H1 (cell line): ENCODE results near the gene AURKAIP1. TPM values are rescaled to one million over a fixed set of nuclear protein-coding genes. Genes with fewer than 3 reads are reported as not detected.

Experiments
- CTCF ChIA-PET: fragments of 300-600 bp; sonication (Branson Sonifier 250); formaldehyde crosslinking; loops from one replicate; lab custom pipeline; 2021; ENCODE audit not compliant: partially characterized antibody; lab: Charles Lee
- POLR2A ChIA-PET: fragments of 300-600 bp; sonication (Branson Sonifier 250); formaldehyde crosslinking; loops from one replicate; lab custom pipeline; 2021; ENCODE audit warnings: inconsistent platforms; ENCODE audit not compliant: partially characterized antibody; lab: Charles Lee
- DNase-seq, 2 experiments: peaks; one replicate each; pipeline versions ENCODE4 v3.0.0 to v3.0.0-alpha.2; 2010 to 2022; ENCODE audit warnings: low spot score in 2 of 2, low read depth in 1 of 2, mixed read lengths in 1 of 2
- FAIRE-seq: peaks from 2 replicates; lab custom pipeline; 2011; peaks lifted over from hg19 to GRCh38; lab: Jason Lieb, UNC
- H2AFZ ChIP-seq: 2 replicates; pipeline ENCODE4 v1.8.1; 2012; ENCODE audit warnings: low read length, inconsistent platforms
- H2AK5ac ChIP-seq: 2 replicates; pipeline ENCODE4 v1.6.1; 2013; ENCODE audit warnings: low read depth, low read length
- H2BK120ac ChIP-seq: replicated peaks from 2 replicates; pipeline ENCODE3; 2013; ENCODE audit warnings: low read depth, low read length, inconsistent platforms
- H2BK12ac ChIP-seq: 2 replicates; pipeline ENCODE4 v1.6.1; 2013; ENCODE audit warnings: low read depth, low read length
- H2BK15ac ChIP-seq: 2 replicates; pipeline ENCODE4 v1.6.1; 2013; ENCODE audit warnings: low read length
- H2BK20ac ChIP-seq: 2 replicates; pipeline ENCODE4 v1.6.1; 2013; ENCODE audit warnings: low read length
- H2BK5ac ChIP-seq: 2 replicates; pipeline ENCODE4 v1.6.1; 2013; ENCODE audit warnings: low read depth, low read length
- H3K14ac ChIP-seq: 2 replicates; pipeline ENCODE4 v1.6.1; 2013; ENCODE audit warnings: inconsistent platforms; ENCODE audit not compliant: insufficient read length
- H3K18ac ChIP-seq: 2 replicates; pipeline ENCODE4 v1.6.1; 2013; ENCODE audit warnings: low read length; ENCODE audit errors: extremely low read depth
- H3K23ac ChIP-seq: 2 replicates; pipeline ENCODE4 v1.6.1; 2013; ENCODE audit warnings: inconsistent platforms; ENCODE audit not compliant: insufficient read length
- H3K23me2 ChIP-seq: 2 replicates; pipeline ENCODE4 v1.6.1; 2013; ENCODE audit warnings: low read depth, low read length
- H3K27ac ChIP-seq: 2 replicates; pipeline ENCODE4 v1.6.1; 2011; ENCODE audit warnings: low read depth, low read length, inconsistent platforms
- H3K27me3 ChIP-seq, 4 experiments: replicated peaks in 1 of 4; 1 replicate in 1 of 4; 2 replicates in 3 of 4; pipeline versions ENCODE4 v1.6.1 to v1.8.1; 2011 to 2013; ENCODE audit warnings: low read length in 3 of 4, mild to moderate bottlenecking in 3 of 4, inconsistent platforms in 2 of 4, mixed read lengths in 2 of 4, moderate library complexity in 1 of 4; ENCODE audit not compliant: control insufficient read depth in 3 of 4, insufficient read depth in 3 of 4; ENCODE audit errors: extremely low read depth in 1 of 4
- H3K36me3 ChIP-seq, 4 experiments: 2 replicates each; pipeline versions ENCODE4 v1.6.1 to v1.8.1; 2011 to 2013; ENCODE audit warnings: mild to moderate bottlenecking in 4 of 4, low read length in 3 of 4, moderate library complexity in 2 of 4, control low read depth in 1 of 4, inconsistent platforms in 1 of 4; ENCODE audit not compliant: insufficient read depth in 4 of 4, control insufficient read depth in 2 of 4
- H3K4ac ChIP-seq: replicated peaks from 2 replicates; pipeline ENCODE3; 2013; ENCODE audit warnings: low read length, low read depth, mixed read lengths, inconsistent platforms; ENCODE audit not compliant: insufficient read length
- H3K4me1 ChIP-seq, 4 experiments: replicated peaks in 1 of 4; 1 replicate in 1 of 4; 2 replicates in 3 of 4; pipeline versions ENCODE4 v1.6.1 to v1.8.1; 2011 to 2013; ENCODE audit warnings: low read length in 3 of 4, inconsistent platforms in 2 of 4, mixed read lengths in 1 of 4; ENCODE audit not compliant: insufficient read depth in 4 of 4, control insufficient read depth in 3 of 4
- H3K4me2 ChIP-seq, 2 experiments: 2 replicates each; pipeline versions ENCODE4 v1.6.1 to v1.8.1; 2011 to 2013; ENCODE audit warnings: low read depth in 2 of 2, low read length in 2 of 2, control low read depth in 1 of 2, inconsistent platforms in 1 of 2, mild to moderate bottlenecking in 1 of 2; ENCODE audit not compliant: insufficient read depth in 1 of 2
- H3K4me3 ChIP-seq, 4 experiments: fragments of 200-600, 300-600 bp in 1 of 4; sonication (generic), shearing (Covaris generic), sonication (Bioruptor Twin) in 1 of 4; 2 replicates each; pipeline versions ENCODE4 v1.5.1 to v1.8.1; 2011 to 2016; ENCODE audit warnings: low read length in 4 of 4, low read depth in 3 of 4, control low read depth in 2 of 4, inconsistent platforms in 2 of 4, mild to moderate bottlenecking in 2 of 4, mixed read lengths in 1 of 4, moderate library complexity in 1 of 4; ENCODE audit not compliant: insufficient read depth in 2 of 4; ENCODE audit errors: extremely low read depth in 1 of 4
- H3K56ac ChIP-seq: replicated peaks from 2 replicates; pipeline ENCODE3; 2013; ENCODE audit warnings: low read depth, mild to moderate bottlenecking, mixed read lengths, low read length, inconsistent platforms; ENCODE audit not compliant: insufficient read length
- H3K79me1 ChIP-seq: 2 replicates; pipeline ENCODE4 v1.6.1; 2013; ENCODE audit warnings: low read depth, low read length, control low read depth
- H3K79me2 ChIP-seq, 2 experiments: 2 replicates each; pipeline versions ENCODE4 v1.6.1 to v1.8.1; 2012 to 2013; ENCODE audit warnings: low read length in 2 of 2, mild to moderate bottlenecking in 2 of 2, inconsistent platforms in 1 of 2; ENCODE audit not compliant: insufficient read depth in 2 of 2, control insufficient read depth in 1 of 2
- H3K9ac ChIP-seq, 4 experiments: replicated peaks in 1 of 4; 1 replicate in 1 of 4; 2 replicates in 3 of 4; pipeline versions ENCODE4 v1.6.1 to v1.8.1; 2011 to 2013; ENCODE audit warnings: low read depth in 3 of 4, low read length in 3 of 4, control low read depth in 2 of 4, mild to moderate bottlenecking in 2 of 4, moderate library complexity in 2 of 4, inconsistent platforms in 1 of 4; ENCODE audit errors: extremely low read depth in 1 of 4
- H3K9me3 ChIP-seq, 2 experiments: 2 replicates each; pipeline versions ENCODE4 v1.6.1 to v1.8.1; 2012 to 2013; ENCODE audit warnings: mild to moderate bottlenecking in 2 of 2, moderate library complexity in 2 of 2, control low read depth in 1 of 2, inconsistent platforms in 1 of 2, low read depth in 1 of 2, low read length in 1 of 2, mixed read lengths in 1 of 2; ENCODE audit not compliant: insufficient read depth in 2 of 2
- H4K20me1 ChIP-seq, 2 experiments: replicated peaks in 1 of 2; 2 replicates each; pipeline versions ENCODE3 to v1.8.1; 2011 to 2013; ENCODE audit warnings: inconsistent platforms in 2 of 2, low read length in 2 of 2, mild to moderate bottlenecking in 1 of 2; ENCODE audit not compliant: insufficient read depth in 2 of 2, control insufficient read depth in 1 of 2
- H4K5ac ChIP-seq: 2 replicates; pipeline ENCODE4 v1.6.1; 2013; ENCODE audit warnings: low read length, low read depth, mixed read lengths, inconsistent platforms; ENCODE audit not compliant: insufficient read length
- H4K8ac ChIP-seq: 2 replicates; pipeline ENCODE4 v1.8.0; 2013; ENCODE audit warnings: mild to moderate bottlenecking, moderate library complexity, low read length, inconsistent platforms; ENCODE audit not compliant: insufficient read depth; ENCODE audit errors: extremely low read depth
- H4K91ac ChIP-seq: replicated peaks from 2 replicates; pipeline ENCODE3; 2013; ENCODE audit warnings: low read length, mixed read lengths, inconsistent platforms; ENCODE audit not compliant: insufficient read length
- GTF2F1 ChIP-seq: IDR thresholded peaks from 2 replicates; pipeline ENCODE4 v1.6.1; 2012; ENCODE audit warnings: low read depth, low read length, improper control_type of control experiment, borderline replicate concordance
- JUN ChIP-seq: IDR thresholded peaks from 2 replicates; pipeline ENCODE4 v1.6.1; 2011; ENCODE audit warnings: low read depth, mild to moderate bottlenecking, improper control_type of control experiment, low read length
- JUND ChIP-seq: IDR thresholded peaks from 2 replicates; pipeline ENCODE4 v1.6.1; 2011; ENCODE audit warnings: mild to moderate bottlenecking, improper control_type of control experiment, low read length
- POLR2AphosphoS5 ChIP-seq: IDR thresholded peaks from 2 replicates; pipeline ENCODE4 v1.6.1; 2011; ENCODE audit warnings: low read depth, low read length
- SIRT6 ChIP-seq: IDR thresholded peaks from one replicate; pipeline ENCODE4 v1.7.1; 2012; ENCODE audit warnings: low read length, inconsistent platforms
- WGBS, 2 experiments: shearing (Covaris generic) in 1 of 2; methylation state at CpG; one replicate each; pipeline versions ENCODE4 v1.1.6 to v1.1.7; 2013 to 2015; ENCODE audit warnings: low lambda C conversion rate in 2 of 2, mixed read lengths in 2 of 2, inconsistent platforms in 1 of 2, low coverage in 1 of 2, missing lambda C conversion rate in 1 of 2; ENCODE audit not compliant: insufficient replicate concordance in 2 of 2, insufficient coverage in 1 of 2, insufficient read length in 1 of 2; ENCODE audit errors: extremely low coverage in 1 of 2, missing lambda C conversion rate in 1 of 2; 5-methylcytosine and 5-hydroxymethylcytosine counted together
- polyA plus RNA-seq, 7 experiments: library from polyadenylated mRNA; depleted of rRNA in 3 of 7; stranded (reverse) in 5 of 7; unstranded in 2 of 7; fragments of >200 nt in 5 of 7; fragments of 200-250 nt in 2 of 7; gene quantifications; 1 replicate in 5 of 7; 2 replicates in 1 of 7; 4 replicates in 1 of 7; pipeline versions ENCODE4 v1.2.1 to v1.2.3, GENCODE V29; 2011 to 2013; ENCODE audit warnings: missing spikeins in 2 of 7, mixed read lengths in 2 of 7
- total RNA-seq: library from RNA; stranded (reverse); fragmentation: NEBNext Ultra II Directional; extraction: Animal tissue kit (Norgen Biotek cat#: 25700); gene quantifications from 2 replicates; pipeline ENCODE4 v1.2.1, GENCODE V29; 2021
- TF ChIP-seq, protein P1 (sequence below): IDR thresholded peaks from 2 replicates; pipeline ENCODE4 v1.6.1; 2011; ENCODE audit warnings: low read length, improper control_type of control experiment

AURKAIP1 gene
- total and polyA plus RNA-seq, 2 of the 8 experiments (the other 6 are each of a cell fraction or from before 2014, with no cell fraction given) = 87.8 to 194 TPM

DNA sequence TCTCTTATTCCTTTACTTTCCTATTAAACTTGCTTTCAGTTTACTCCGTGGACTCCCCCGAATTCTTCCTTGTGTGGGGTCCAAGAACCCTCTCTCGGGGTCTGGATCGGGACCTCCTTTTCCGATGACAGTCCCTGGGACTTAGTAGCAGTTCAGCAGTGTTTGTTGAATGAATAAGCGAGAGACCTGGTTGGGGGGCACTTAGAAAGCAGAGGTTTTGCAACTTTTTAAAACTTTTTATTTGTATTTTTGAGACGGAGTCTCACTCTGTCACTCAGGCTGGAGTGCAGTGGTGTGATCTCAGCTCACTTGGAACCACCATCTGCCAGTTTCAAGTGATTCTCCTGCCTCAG lies 48.2 kb upstream of the AURKAIP1 start:
- no peak for FAIRE-seq
- H3K4me2 ChIP-seq = no peak overlapping the region

More for the DNA sequence above, 48.2 kb upstream of the AURKAIP1 start:
- Histone ChIP-seq H3K4ac (no peak overlapping the region), H2BK12ac (no peak overlapping the region), H2BK5ac (no peak overlapping the region), H2BK20ac (no peak overlapping the region), H4K5ac (no peak overlapping the region), H3K4me1 (peaks cover 0 to 41% (median 33%) of the 10 kb centered on the region in 4 experiments; a peak in 6 of 7 replicates), H2BK120ac (no peak overlapping the region), H3K23ac (no peak overlapping the region), H4K8ac (no peak overlapping the region), H2AK5ac (no peak overlapping the region), H3K4me3 (no peak overlapping the region), H2AFZ (no peak overlapping the region), H3K18ac (no peak overlapping the region), H3K9me3 (peaks cover 0 to 2% of the 10 kb centered on the region in 2 experiments; a peak in 1 of 4 replicates), H3K27me3 (no peaks in the 10 kb centered on the region; a peak in 2 of 7 replicates), H4K91ac (no peak overlapping the region), H4K20me1 (no peaks in the 10 kb centered on the region), H2BK15ac (no peak overlapping the region), H3K79me1 (no peaks in the 10 kb centered on the region), H3K27ac (no peak overlapping the region), H3K9ac (no peak overlapping the region), H3K56ac (no peak overlapping the region), H3K14ac (no peak overlapping the region)
- peak in 1 of 2 experiments; percentile 45 for DNase-seq
- 95% methylated on average over 7 of the region's 7 CpGs; no CpG with 5 or more reads in 1 of the 2 experiments for WGBS, 2 experiments
- CTCF ChIA-PET = interaction anchor here (1.1 to 2.9 kb wide), 5 partner anchors 10 to 82 kb away, joined by 3 to 12 read pairs (median 4); partner anchors contain the start of gene MRPL20
- POLR2A ChIA-PET = interaction anchor here (6.9 to 22.9 kb wide), 2 partner anchors 10 to 23 kb away, joined by 56 to 515 read pairs; partner anchors contain the start of genes CCNL2, MRPL20 and VWA1
- TF ChIP-seq JUN (no peak), GTF2F1 (no peak), SIRT6 (no peak), POLR2AphosphoS5 (no peak), JUND (no peak)
- TF ChIP-seq, protein P1, sequence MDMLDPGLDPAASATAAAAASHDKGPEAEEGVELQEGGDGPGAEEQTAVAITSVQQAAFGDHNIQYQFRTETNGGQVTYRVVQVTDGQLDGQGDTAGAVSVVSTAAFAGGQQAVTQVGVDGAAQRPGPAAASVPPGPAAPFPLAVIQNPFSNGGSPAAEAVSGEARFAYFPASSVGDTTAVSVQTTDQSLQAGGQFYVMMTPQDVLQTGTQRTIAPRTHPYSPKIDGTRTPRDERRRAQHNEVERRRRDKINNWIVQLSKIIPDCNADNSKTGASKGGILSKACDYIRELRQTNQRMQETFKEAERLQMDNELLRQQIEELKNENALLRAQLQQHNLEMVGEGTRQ = no peak
- TF ChIP-seq, all 59 proteins: peak for 0
- H3K36me3 ChIP-seq = no peaks in the 10 kb centered on the region; a peak in 1 of 8 replicates
- no peaks in the 10 kb centered on the region for H3K79me2 ChIP-seq
- peaks cover 12% of the 10 kb centered on the region; the same call in 1 of the 2 replicates for H3K23me2 ChIP-seq
